Astrocyte of the cerebellum (primary cell): ENCODE results near the gene BSDC1.

Experiments
- DNase-seq: peaks from one replicate; pipeline ENCODE4 v3.0.0-alpha.2; 2011; ENCODE audit warnings: low read depth
- H3K4me3 ChIP-seq: 2 replicates; pipeline ENCODE4 v1.5.1; 2011; ENCODE audit warnings: mild to moderate bottlenecking, low read depth, low read length, moderate library complexity
- CTCF ChIP-seq: IDR thresholded peaks from 2 replicates; pipeline ENCODE4 v1.5.1; 2012; ENCODE audit warnings: low read length, low read depth, moderate library complexity, mild to moderate bottlenecking; ENCODE audit errors: missing control alignments
- in situ Hi-C: cut with HindIII; loops from 2 replicates; pipeline ENCODE4 v1.10.0; 2017; ENCODE audit warnings: low sequenced_read_pairs

Gene BSDC1

GRCh38 chr1:32421775-32422174, 27.5 kb upstream of the BSDC1 start:
- in situ Hi-C loops: no loop called here
- no peak overlapping the region for H3K4me3 ChIP-seq
- DNase-seq: no peak

GRCh38 chr1:32414186-32414886, 20.1 kb upstream of the BSDC1 start:
- DNase-seq: no peak
- H3K4me3 ChIP-seq: no peak overlapping the region
- no peak for TF ChIP-seq CTCF
- in situ Hi-C loops: no loop called here

More at GRCh38 chr1:32421775-32422174, 27.5 kb upstream of the BSDC1 start:
- no peak for TF ChIP-seq CTCF

GRCh38 chr1:32413507-32414185, 19.4 kb upstream of the BSDC1 start:
- no peak for DNase-seq
- H3K4me3 ChIP-seq: no peak overlapping the region
- in situ Hi-C loops: no loop called here
- peak; percentile 66 for TF ChIP-seq CTCF

- in situ Hi-C loops: no loop called here
- H3K4me3 ChIP-seq: no peak overlapping the region
- no peak for TF ChIP-seq CTCF
- DNase-seq: no peak
Measured at GRCh38 chr1:32411261-32411660, 17.0 kb upstream of the BSDC1 start.

GRCh38 chr1:32406629-32407111, 12.4 kb upstream of the BSDC1 start:
- H3K4me3 ChIP-seq: no peak overlapping the region
- in situ Hi-C loops: no loop called here
- DNase-seq: no peak
- TF ChIP-seq CTCF: no peak

- in situ Hi-C loops: no loop called here
Measured at GRCh38 chr1:32405672-32406467, 11.6 kb upstream of the BSDC1 start.

More at GRCh38 chr1:32405672-32406467, 11.6 kb upstream of the BSDC1 start:
- TF ChIP-seq CTCF: no peak
- H3K4me3 ChIP-seq: no peak overlapping the region
- DNase-seq: no peak
